SU-DHL-6 (cell line): ENCODE measurements around the gene KIZ.

ENCODE experiments used
- H2AFZ ChIP-seq: fragments of 200-600 bp; sonication (generic); 2 replicates; pipeline ENCODE4 v1.6.1; 2014; ENCODE audit warnings: low read depth, mild to moderate bottlenecking, moderate library complexity, mixed read lengths, antibody characterized with exemption, low read length; ENCODE audit not compliant: severe bottlenecking
- H3F3A ChIP-seq: fragments of 200-600 bp; shearing (Covaris generic); 2 replicates; pipeline ENCODE4 v1.6.0; 2016; ENCODE audit warnings: antibody characterized with exemption, mild to moderate bottlenecking; ENCODE audit not compliant: insufficient read depth
- H3K27ac ChIP-seq: fragments of 200-600 bp; sonication (generic); 2 replicates; pipeline ENCODE4 v1.5.1; 2016; ENCODE audit warnings: low read depth, mild to moderate bottlenecking, low read length, moderate library complexity, mixed read lengths
- H3K27me3 ChIP-seq: fragments of 200-600 bp; sonication (generic), shearing (Covaris generic); 2 replicates; pipeline ENCODE4 v1.6.0; 2014; ENCODE audit warnings: mild to moderate bottlenecking, low read length
- H3K36me3 ChIP-seq: fragments of 200-600 bp; sonication (generic); 2 replicates; pipeline ENCODE4 v1.6.1; 2014; ENCODE audit warnings: mild to moderate bottlenecking, low read length, mixed read lengths
- H3K4me2 ChIP-seq: fragments of 300-600, 200-600 bp; shearing (Covaris generic), sonication (generic); 2 replicates; pipeline ENCODE4 v1.6.0; 2014; ENCODE audit warnings: low read length, low read depth, mild to moderate bottlenecking; ENCODE audit not compliant: poor library complexity, severe bottlenecking
- H3K4me3 ChIP-seq: fragments of 200-600 bp; sonication (generic); 2 replicates; pipeline ENCODE4 v1.5.1; 2014; ENCODE audit warnings: antibody characterized with exemption, low read length, mild to moderate bottlenecking, mixed read lengths; ENCODE audit not compliant: insufficient read depth, poor library complexity, severe bottlenecking
- H3K79me2 ChIP-seq: fragments of 200-600 bp; sonication (generic); 2 replicates; pipeline ENCODE4 v1.6.1; 2014; ENCODE audit warnings: mild to moderate bottlenecking, low read length, moderate library complexity; ENCODE audit not compliant: insufficient read depth
- H3K9ac ChIP-seq: fragments of 200-600 bp; sonication (generic); 2 replicates; pipeline ENCODE4 v1.7.0; 2014; ENCODE audit warnings: mild to moderate bottlenecking, low read length
- H3K9me2 ChIP-seq: fragments of 200-600 bp; sonication (generic); replicated peaks from 2 replicates; pipeline ENCODE4 v1.6.1; 2014; ENCODE audit warnings: low read length; ENCODE audit not compliant: insufficient read depth
- H3K9me3 ChIP-seq: fragments of 200-600 bp; sonication (generic); 2 replicates; pipeline ENCODE4 v1.6.1; 2014; ENCODE audit warnings: low read length, mixed read lengths; ENCODE audit not compliant: insufficient read depth
- H4K20me1 ChIP-seq: fragments of 200-600 bp; sonication (generic); 2 replicates; pipeline ENCODE4 v1.6.1; 2014; ENCODE audit warnings: low read depth, mild to moderate bottlenecking, antibody characterized with exemption, low read length, moderate library complexity, mixed read lengths
- EZH2phosphoT487 ChIP-seq: fragments of 200-600 bp; sonication (generic), shearing (Covaris generic); conservative IDR thresholded peaks from 2 replicates; pipeline ENCODE4 v1.6.1; 2018; ENCODE audit warnings: mild to moderate bottlenecking, antibody characterized with exemption, low read length, moderate library complexity, mixed read lengths
- TF ChIP-seq, protein P1 (sequence below): fragments of 200-600 bp; sonication (generic); IDR thresholded peaks from one replicate; pipeline ENCODE4 v1.5.1; 2017; ENCODE audit warnings: antibody characterized with exemption, mild to moderate bottlenecking, low read length, moderate library complexity; ENCODE audit not compliant: insufficient read depth, poor library complexity, severe bottlenecking

The KIZ gene

DNA sequence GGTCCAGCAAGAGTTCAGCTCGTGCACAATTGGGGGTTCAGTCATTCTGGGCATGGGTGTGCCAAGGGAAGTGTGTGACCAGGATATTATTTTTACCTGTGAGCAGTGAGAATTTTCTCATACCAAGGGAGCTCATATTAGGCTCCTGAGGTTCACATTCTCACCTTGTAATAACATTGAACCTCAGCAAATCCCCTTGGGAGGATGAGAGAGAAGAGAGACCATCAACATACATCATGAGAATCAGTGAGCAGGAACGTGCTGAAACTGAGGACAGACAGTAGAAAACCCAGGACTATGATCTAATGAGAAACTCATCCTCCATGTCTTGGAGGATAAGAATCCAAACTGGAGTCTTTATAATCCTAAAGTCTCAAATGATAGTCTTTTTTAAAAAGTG lies 143.9 kb downstream of the KIZ start:
- H3K4me3 ChIP-seq: no peak overlapping the region
- no peaks in the 10 kb centered on the region for H3K27me3 ChIP-seq
- no peak overlapping the region for H2AFZ ChIP-seq
- no peak overlapping the region for H3K4me2 ChIP-seq
- no peaks in the 10 kb centered on the region for H3K9me3 ChIP-seq
- TF ChIP-seq, protein P1, sequence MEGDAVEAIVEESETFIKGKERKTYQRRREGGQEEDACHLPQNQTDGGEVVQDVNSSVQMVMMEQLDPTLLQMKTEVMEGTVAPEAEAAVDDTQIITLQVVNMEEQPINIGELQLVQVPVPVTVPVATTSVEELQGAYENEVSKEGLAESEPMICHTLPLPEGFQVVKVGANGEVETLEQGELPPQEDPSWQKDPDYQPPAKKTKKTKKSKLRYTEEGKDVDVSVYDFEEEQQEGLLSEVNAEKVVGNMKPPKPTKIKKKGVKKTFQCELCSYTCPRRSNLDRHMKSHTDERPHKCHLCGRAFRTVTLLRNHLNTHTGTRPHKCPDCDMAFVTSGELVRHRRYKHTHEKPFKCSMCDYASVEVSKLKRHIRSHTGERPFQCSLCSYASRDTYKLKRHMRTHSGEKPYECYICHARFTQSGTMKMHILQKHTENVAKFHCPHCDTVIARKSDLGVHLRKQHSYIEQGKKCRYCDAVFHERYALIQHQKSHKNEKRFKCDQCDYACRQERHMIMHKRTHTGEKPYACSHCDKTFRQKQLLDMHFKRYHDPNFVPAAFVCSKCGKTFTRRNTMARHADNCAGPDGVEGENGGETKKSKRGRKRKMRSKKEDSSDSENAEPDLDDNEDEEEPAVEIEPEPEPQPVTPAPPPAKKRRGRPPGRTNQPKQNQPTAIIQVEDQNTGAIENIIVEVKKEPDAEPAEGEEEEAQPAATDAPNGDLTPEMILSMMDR: no peak
- TF ChIP-seq EZH2phosphoT487: no peak
- no peaks in the 10 kb centered on the region for H3K79me2 ChIP-seq
- H3K9me2 ChIP-seq: no peaks in the 10 kb centered on the region
- H3F3A ChIP-seq: no peaks in the 10 kb centered on the region
- no peaks in the 10 kb centered on the region for H4K20me1 ChIP-seq
- no peaks in the 10 kb centered on the region for H3K36me3 ChIP-seq
- H3K27ac ChIP-seq: no peak overlapping the region
- H3K9ac ChIP-seq: no peak overlapping the region

- Histone ChIP-seq H2AFZ (no peak overlapping the region), H3K4me2 (no peak overlapping the region), H4K20me1 (no peaks in the 10 kb centered on the region), H3F3A (no peaks in the 10 kb centered on the region), H3K36me3 (no peaks in the 10 kb centered on the region), H3K9me3 (no peaks in the 10 kb centered on the region), H3K79me2 (no peaks in the 10 kb centered on the region), H3K9ac (no peak overlapping the region), H3K4me3 (no peak overlapping the region), H3K27ac (no peak overlapping the region), H3K9me2 (no peaks in the 10 kb centered on the region), H3K27me3 (no peaks in the 10 kb centered on the region)
- TF ChIP-seq EZH2phosphoT487: no peak
- TF ChIP-seq, protein P1: no peak
Measured at GRCh38 chr20:21270806-21271205, 144.9 kb downstream of the KIZ start.

GRCh38 chr20:21272279-21272678 lies 146.4 kb downstream of the KIZ start:
- no peaks in the 10 kb centered on the region for H4K20me1 ChIP-seq
- no peaks in the 10 kb centered on the region for H3K79me2 ChIP-seq
- TF ChIP-seq, protein P1: no peak
- TF ChIP-seq EZH2phosphoT487: no peak
- H2AFZ ChIP-seq: no peak overlapping the region
- H3K27me3 ChIP-seq: no peaks in the 10 kb centered on the region
- no peaks in the 10 kb centered on the region for H3K36me3 ChIP-seq
- H3F3A ChIP-seq: no peaks in the 10 kb centered on the region
- no peaks in the 10 kb centered on the region for H3K9me3 ChIP-seq
- no peaks in the 10 kb centered on the region for H3K9me2 ChIP-seq
- H3K9ac ChIP-seq: no peak overlapping the region
- H3K27ac ChIP-seq: no peak overlapping the region
- H3K4me3 ChIP-seq: no peak overlapping the region
- no peak overlapping the region for H3K4me2 ChIP-seq

GRCh38 chr20:21272679-21273078 lies 146.8 kb downstream of the KIZ start:
- H3K4me3 ChIP-seq: no peak overlapping the region
- H3K9ac ChIP-seq: no peak overlapping the region
- no peaks in the 10 kb centered on the region for H3K79me2 ChIP-seq
- H4K20me1 ChIP-seq: no peaks in the 10 kb centered on the region
- TF ChIP-seq EZH2phosphoT487: no peak
- TF ChIP-seq, protein P1: no peak
- H3K36me3 ChIP-seq: no peaks in the 10 kb centered on the region
- H3K27me3 ChIP-seq: no peaks in the 10 kb centered on the region
- no peaks in the 10 kb centered on the region for H3K9me2 ChIP-seq
- H3K27ac ChIP-seq: no peak overlapping the region
- H3F3A ChIP-seq: no peaks in the 10 kb centered on the region
- no peaks in the 10 kb centered on the region for H3K9me3 ChIP-seq
- no peak overlapping the region for H3K4me2 ChIP-seq
- H2AFZ ChIP-seq: no peak overlapping the region
